GM12878 (cell line): ENCODE measurements around the gene GCNT1. TPM values are rescaled to one million over a fixed set of nuclear protein-coding genes. Genes with fewer than 3 reads are reported as not detected.
"Not testable (repeated sequence)": the region's sequence is repeated elsewhere in the genome, so short reads cannot be mapped to it uniquely, and the experiment has no call there.

Experiments
- ATAC-seq: fragments of 200-7000 bp; cut with Tn5 transposase; 3 replicates; pipeline ENCODE4 v1.9.1; 2020; ENCODE audit warnings: mild to moderate bottlenecking, moderate library complexity
- BruUV-seq: library from RNA; stranded (reverse); fragments of 400-500 nt; replicated peaks from 2 replicates; lab custom pipeline; 2021; lab: Mats Ljungman, UMichigan
- CTCF ChIA-PET: fragments of 300-600 bp; sonication (Branson Sonifier 250); formaldehyde crosslinking; extraction: SDS; loops from one replicate; lab custom pipeline; 2021; ENCODE audit warnings: inconsistent platforms; lab: Yijun Ruan, JAX
- POLR2A ChIA-PET: fragments of 350-600 bp; formaldehyde crosslinking; extraction: SDS; loops from one replicate; lab custom pipeline; 2021; ENCODE audit warnings: inconsistent platforms; lab: Charles Lee
- RAD21 ChIA-PET: fragments of 300-600 bp; sonication (Branson Sonifier 250); formaldehyde crosslinking; loops from one replicate; lab custom pipeline; 2023; ENCODE audit warnings: antibody characterized with exemption; ENCODE audit not compliant: unreplicated experiment; lab: Charles Lee
- SMC1A ChIA-PET: fragments of 300-600 bp; sonication (Branson Sonifier 250); formaldehyde crosslinking; loops from one replicate; lab custom pipeline; 2023; ENCODE audit not compliant: unreplicated experiment, uncharacterized antibody; lab: Charles Lee
- DNase-seq: peaks from one replicate; pipeline ENCODE4 v3.0.0-alpha.2; 2011; ENCODE audit warnings: low read depth, low spot score
- FAIRE-seq: peaks from 3 replicates; lab custom pipeline; 2011; peaks lifted over from hg19 to GRCh38; lab: Jason Lieb, UNC
- H2AFZ ChIP-seq: 2 replicates; pipeline ENCODE4 v1.6.0; 2011; ENCODE audit warnings: low read depth, low read length, control low read depth; ENCODE audit not compliant: control insufficient read depth
- H3K27ac ChIP-seq: 2 replicates; pipeline ENCODE4 v1.5.1; 2011; ENCODE audit warnings: control low read depth; ENCODE audit not compliant: control insufficient read depth, insufficient read depth
- H3K27me3 ChIP-seq, 2 experiments: replicated peaks in 1 of 2; 2 replicates each; pipeline versions ENCODE4 v1.6.0 to v1.6.1; 2011; ENCODE audit warnings: low read length in 1 of 2; ENCODE audit not compliant: control insufficient read depth in 2 of 2, insufficient read depth in 2 of 2
- H3K36me3 ChIP-seq, 2 experiments: 2 replicates each; pipeline ENCODE4 v1.5.1; 2011; ENCODE audit warnings: low read length in 1 of 2; ENCODE audit not compliant: control insufficient read depth in 2 of 2, insufficient read depth in 2 of 2
- H3K4me1 ChIP-seq: 2 replicates; pipeline ENCODE4 v1.6.1; 2011; ENCODE audit warnings: mild to moderate bottlenecking, low read length, moderate library complexity, mixed read lengths; ENCODE audit not compliant: control insufficient read depth, insufficient read depth
- H3K4me2 ChIP-seq: 2 replicates; pipeline ENCODE4 v1.6.0; 2011; ENCODE audit warnings: control low read depth; ENCODE audit not compliant: control insufficient read depth, insufficient read depth
- H3K4me3 ChIP-seq: fragments of 200-600 bp; sonication (generic); 2 replicates; pipeline ENCODE4 v1.5.1; 2016
- H3K79me2 ChIP-seq: 2 replicates; pipeline ENCODE4 v1.6.0; 2011; ENCODE audit warnings: low read length; ENCODE audit not compliant: control insufficient read depth, insufficient read depth
- H3K9ac ChIP-seq: 2 replicates; pipeline ENCODE4 v1.8.0; 2011; ENCODE audit warnings: low read length, control low read depth, mixed read lengths; ENCODE audit not compliant: control insufficient read depth, insufficient read depth
- H3K9me3 ChIP-seq: replicated peaks from 3 replicates; pipeline ENCODE4 v1.5.1; 2011; ENCODE audit warnings: mild to moderate bottlenecking, low read length; ENCODE audit not compliant: control insufficient read depth, insufficient read depth
- H4K20me1 ChIP-seq: 2 replicates; pipeline ENCODE4 v1.6.0; 2011; ENCODE audit not compliant: control insufficient read depth, insufficient read depth
- WGBS: methylation state at CpG from one replicate; pipeline ENCODE4 v1.1.6; 2016; ENCODE audit warnings: low lambda C conversion rate; ENCODE audit not compliant: insufficient replicate concordance, insufficient coverage; ENCODE audit errors: missing lambda C conversion rate; 5-methylcytosine and 5-hydroxymethylcytosine counted together
- in situ Hi-C: fragments of 300-500 bp; cut with MboI; formaldehyde crosslinking; loops from 9 replicates; pipeline ENCODE4 v1.14.3; 2018; ENCODE audit warnings: mixed read lengths
- intact Hi-C: fragments of 100-400 bp; cut with micrococcal nuclease; formaldehyde crosslinking; loops from one replicate; pipeline ENCODE4 v1.14.2; 2022; ENCODE audit not compliant: unreplicated experiment
- polyA plus RNA-seq, 11 experiments: library from polyadenylated mRNA; depleted of rRNA in 4 of 11; unstranded in 6 of 11; stranded (reverse) in 5 of 11; fragments of >200 nt; fragmentation: Nextera tagmentation in 4 of 11; fragmentation: Illumina TruSeq in 1 of 11; extraction: Ambion mirVana in 4 of 11; extraction: Trizol in 1 of 11; gene quantifications; 1 replicate in 1 of 11; 2 replicates in 10 of 11; pipeline versions ENCODE4 v1.2.1 to v1.2.3, GENCODE V29; 2011 to 2016; ENCODE audit warnings: inconsistent platforms in 2 of 11, missing spikeins in 2 of 11, low read depth in 1 of 11
- total RNA-seq, 4 experiments: library from RNA; depleted of rRNA in 3 of 4; stranded (reverse); fragments of >200 nt in 3 of 4; fragmentation: Illumina TruSeq in 1 of 4; extraction: Trizol in 1 of 4; gene quantifications; 2 replicates each; pipeline versions ENCODE4 v1.2.1 to v1.2.3, GENCODE V29; 2013 to 2021

The GCNT1 gene
- total and polyA plus RNA-seq, 10 of the 15 experiments (the other 5 are each of a cell fraction or from before 2014, with no cell fraction given): 2.8 to 17.8 (median 7.1) TPM

DNA sequence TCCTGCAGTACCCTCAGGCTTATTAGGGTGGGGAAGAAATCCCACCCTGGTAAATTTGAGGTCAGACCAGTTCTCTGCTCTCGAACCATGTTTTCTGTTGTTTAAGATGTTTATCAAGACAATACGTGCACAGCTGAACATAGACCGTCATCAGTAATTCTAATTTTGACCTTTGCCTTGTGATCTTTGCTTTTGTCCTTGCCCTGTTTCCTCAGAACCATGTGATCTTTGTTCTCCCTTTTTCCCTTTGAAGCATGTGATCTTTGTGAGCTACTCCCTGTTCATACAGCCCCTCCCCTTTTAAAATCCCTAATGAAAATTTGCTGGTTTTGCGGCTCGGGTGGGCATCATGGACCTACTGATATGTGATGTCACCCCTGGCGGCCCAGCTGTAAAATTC is 24.1 kb upstream of the GCNT1 start:
- ChIA-PET SMC1A (interaction anchor here (0.6 kb wide), 1 partner anchor 15 kb away, joined by 3 read pairs; no protein-coding TSS in a partner anchor), CTCF (interaction anchor here (0.6 to 1.3 kb wide), 2 partner anchors 15 to 185 kb away, joined by 4 to 6 read pairs; no protein-coding TSS in a partner anchor)
- H3K36me3 ChIP-seq, H2AFZ ChIP-seq, H3K9me3 ChIP-seq, H3K4me3 ChIP-seq, ATAC-seq, RAD21 ChIA-PET, FAIRE-seq, H4K20me1 ChIP-seq, H3K27me3 ChIP-seq, intact Hi-C loops, in situ Hi-C loops, DNase-seq, H3K4me2 ChIP-seq, H3K9ac ChIP-seq, H3K79me2 ChIP-seq, POLR2A ChIA-PET, H3K27ac ChIP-seq, BruUV-seq: not testable (repeated sequence)
- H3K4me1 ChIP-seq: peaks cover 18% of the 10 kb centered on the region
- WGBS: 81% methylated on average over 6 of the region's 6 CpGs

DNA sequence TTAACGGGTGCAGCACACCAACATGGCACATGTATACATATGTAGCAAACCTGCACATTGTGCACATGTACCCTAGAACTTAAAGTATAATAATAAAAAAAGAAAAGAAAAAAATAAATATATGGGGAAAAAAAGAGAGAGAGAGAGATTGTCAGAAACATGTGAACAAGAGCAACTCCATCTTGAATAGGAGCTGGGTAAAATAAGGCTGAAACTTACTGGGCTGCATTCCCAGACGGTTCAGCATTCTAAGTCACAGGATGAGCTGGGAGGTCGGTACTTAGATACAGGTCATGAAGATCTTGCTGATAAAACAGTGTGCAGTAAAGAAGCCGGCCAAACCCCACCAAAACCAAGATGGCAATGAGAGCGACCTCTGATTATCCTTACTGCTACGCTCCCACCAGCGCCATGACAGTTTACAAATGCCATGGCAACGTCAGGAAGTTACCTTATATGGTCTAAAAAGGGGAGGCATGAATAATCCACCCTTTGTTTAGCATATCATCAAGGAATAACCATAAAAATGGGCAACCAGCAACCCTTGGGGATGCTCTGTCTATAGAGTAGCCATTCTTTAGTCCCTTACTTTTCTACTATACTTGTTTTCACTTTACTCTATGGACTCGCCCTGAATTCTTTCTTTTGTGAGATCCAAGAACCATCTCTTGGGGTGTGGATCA is 21.8 kb upstream of the GCNT1 start:
- ATAC-seq, H3K36me3 ChIP-seq, H3K9ac ChIP-seq, in situ Hi-C loops, H3K4me2 ChIP-seq, H3K79me2 ChIP-seq, H3K27me3 ChIP-seq, FAIRE-seq, H3K27ac ChIP-seq, DNase-seq, BruUV-seq, H2AFZ ChIP-seq, intact Hi-C loops, H4K20me1 ChIP-seq, H3K4me3 ChIP-seq, H3K9me3 ChIP-seq: not testable (repeated sequence)
- SMC1A ChIA-PET: interaction anchor here (1.3 kb wide), 1 partner anchor 37 kb away, joined by 3 read pairs; no protein-coding TSS in a partner anchor
- CTCF ChIA-PET: interaction anchor here (2.9 kb wide), 1 partner anchor 43 kb away, joined by 15 read pairs; the partner anchor contains the start of gene RFK
- 84% methylated on average over 9 of the region's 9 CpGs for WGBS
- RAD21 ChIA-PET: interaction anchor here (0.7 to 3.2 kb wide), 2 partner anchors 43 to 213 kb away, joined by 3 to 11 read pairs; partner anchors contain the start of gene RFK
- H3K4me1 ChIP-seq: peaks cover 36% of the 10 kb centered on the region
- POLR2A ChIA-PET: interaction anchor here (0.7 kb wide), 1 partner anchor 42 kb away, joined by 7 read pairs; no protein-coding TSS in a partner anchor
